GM21576 (cell line): Measurements from ENCODE around the gene HHAT.
A peak's percentile ranks its signal among the peaks of the same experiment; 100 is the strongest.
"Not testable (repeated sequence)": the region's sequence is repeated elsewhere in the genome, so short reads cannot be mapped to it uniquely, and the experiment has no call there.

ENCODE experiments used
- ATAC-seq: cut with Tn5 transposase; IDR thresholded peaks from one replicate; pipeline ENCODE4 v1.9.1; 2021; ENCODE audit warnings: mild to moderate bottlenecking, moderate library complexity; ENCODE audit not compliant: unreplicated experiment

HHAT gene

GRCh38 chr1:210385228-210385627, 56.5 kb downstream of the HHAT start:
- ATAC-seq = no peak

DNA sequence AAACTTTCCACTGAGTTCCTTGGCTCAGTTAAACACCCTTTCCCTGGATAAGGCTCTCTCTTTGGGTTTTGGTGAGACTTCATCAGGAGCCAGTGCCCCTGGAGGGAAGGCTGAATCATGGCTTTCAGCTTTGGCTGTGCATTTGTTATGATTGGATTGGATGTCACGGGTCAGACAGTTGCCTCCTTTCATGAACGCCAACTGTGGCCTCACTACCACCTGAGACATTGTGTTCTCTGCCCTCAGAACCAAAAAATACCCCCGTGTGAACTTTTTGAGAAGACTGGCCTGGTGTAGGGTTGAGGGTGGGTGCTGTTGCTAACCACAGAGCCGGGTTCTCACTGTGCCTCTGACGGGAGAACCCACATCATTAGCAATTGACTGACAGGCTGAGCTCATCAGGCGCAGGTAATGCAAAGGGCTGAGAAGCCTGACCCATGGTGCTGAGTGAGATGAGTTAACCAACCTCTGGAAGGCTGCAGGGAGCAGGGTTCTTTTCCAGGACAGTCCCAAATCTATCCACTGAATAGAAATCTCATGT, 65.6 kb downstream of the HHAT start:
- no peak for ATAC-seq

- no peak for ATAC-seq
Measured at GRCh38 chr1:210396541-210396940, 67.8 kb downstream of the HHAT start.

GRCh38 chr1:210397252-210397651, 68.5 kb downstream of the HHAT start:
- no peak for ATAC-seq

- no peak for ATAC-seq
Measured at GRCh38 chr1:210397681-210398080, 69.0 kb downstream of the HHAT start.

DNA sequence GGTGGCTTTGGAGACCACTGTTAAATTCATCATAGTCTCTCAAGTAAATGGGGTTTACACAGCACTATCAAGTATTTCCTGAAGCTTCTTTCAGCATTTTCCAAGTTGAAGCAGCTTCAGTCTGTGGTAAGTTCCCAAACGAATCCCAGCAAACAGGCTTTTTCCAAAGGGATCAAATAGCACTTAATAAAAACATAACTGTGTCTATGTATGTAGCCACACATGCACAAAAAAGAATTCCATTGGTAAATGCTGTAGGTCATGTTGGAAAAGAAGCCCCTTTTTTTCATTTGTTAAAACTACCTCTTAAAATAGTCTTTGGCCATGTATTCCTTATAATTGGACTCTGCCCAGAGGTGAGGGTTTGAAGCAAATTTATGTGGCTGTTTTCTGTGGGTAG, 69.8 kb downstream of the HHAT start:
- ATAC-seq = no peak

GRCh38 chr1:210400043-210400840, 71.5 kb downstream of the HHAT start:
- peak; percentile 89 for ATAC-seq

GRCh38 chr1:210402560-210402959, 73.9 kb downstream of the HHAT start:
- ATAC-seq = no peak

DNA sequence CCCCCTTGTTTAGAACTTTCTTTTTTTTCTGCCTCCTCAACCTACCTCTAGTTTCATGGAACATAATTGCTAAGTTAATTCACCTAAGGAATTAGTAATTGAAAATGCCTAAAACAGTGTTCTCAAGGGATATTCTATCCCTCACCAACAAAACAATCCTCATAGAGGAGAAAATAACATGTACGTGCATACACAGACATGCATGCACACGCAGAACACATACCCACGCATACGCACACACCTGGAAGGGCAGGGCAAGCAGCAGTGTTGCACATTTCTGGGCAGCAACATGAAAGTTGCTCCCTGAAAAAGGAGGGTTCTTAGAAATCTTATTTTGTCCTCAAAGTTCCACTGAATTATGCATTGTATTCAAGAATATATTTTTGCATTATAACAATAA, 76.6 kb downstream of the HHAT start:
- ATAC-seq = no peak

DNA sequence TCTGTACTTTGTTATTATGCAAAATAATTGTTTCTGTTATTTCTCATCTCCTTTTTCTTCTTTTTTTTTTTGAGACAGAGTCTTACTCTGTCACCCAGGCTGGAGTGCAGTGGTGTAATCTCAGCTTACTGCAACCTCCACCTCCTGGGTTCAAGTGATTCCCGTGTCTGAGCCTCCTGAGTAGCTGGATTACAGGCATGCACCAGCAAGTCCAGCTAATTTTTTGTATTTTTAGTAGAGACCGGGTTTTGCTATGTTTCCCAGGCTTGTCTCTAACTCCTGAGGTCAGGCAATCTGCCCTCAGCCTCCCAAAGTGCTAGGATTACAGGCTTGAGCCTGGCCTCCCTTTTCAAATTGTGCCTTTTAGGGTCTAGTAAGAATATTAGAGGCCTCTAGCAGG, 77.6 kb downstream of the HHAT start:
- ATAC-seq = not testable (repeated sequence)

GRCh38 chr1:210407207-210407886, 78.6 kb downstream of the HHAT start:
- ATAC-seq = peak; percentile 63

DNA sequence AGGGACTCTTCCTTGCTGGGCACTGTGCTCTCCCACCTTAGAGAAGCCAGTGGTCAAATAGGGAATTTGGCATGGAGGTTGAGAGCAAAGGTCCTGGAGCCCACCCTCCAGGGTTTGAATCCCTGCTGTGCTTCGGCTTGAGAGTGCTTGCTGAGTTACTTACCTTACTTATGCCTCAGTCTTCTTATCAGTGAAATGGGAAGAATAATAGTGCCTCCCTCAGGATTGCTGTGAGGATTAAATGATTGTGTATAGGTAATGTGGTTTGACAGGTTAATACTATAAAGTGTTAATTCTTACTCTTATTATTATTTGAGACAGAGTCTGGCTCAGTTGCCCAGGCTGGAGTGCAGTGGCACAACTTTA, 79.2 kb downstream of the HHAT start:
- ATAC-seq = no peak

GRCh38 chr1:210412240-210412639, 83.5 kb downstream of the HHAT start:
- ATAC-seq = no peak

DNA sequence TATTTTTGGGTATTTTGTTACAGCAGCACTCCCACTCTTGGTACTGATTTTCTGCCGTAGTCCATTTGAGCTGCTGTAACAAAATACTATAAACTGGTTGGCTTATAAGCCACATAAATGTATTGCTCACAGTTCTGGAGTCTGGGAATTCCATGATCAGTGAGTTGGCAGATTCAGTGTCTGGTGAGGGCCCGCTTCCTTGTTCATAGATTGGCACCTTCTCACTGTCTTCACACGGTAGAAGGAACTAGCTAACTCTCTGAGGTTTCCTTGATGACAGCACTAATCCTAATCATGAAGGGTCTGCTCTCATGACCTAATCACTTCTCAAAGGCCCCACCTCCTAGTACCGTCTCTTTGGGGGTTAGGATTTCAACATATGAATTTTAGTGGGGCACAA, 85.2 kb downstream of the HHAT start:
- no peak for ATAC-seq

GRCh38 chr1:210415846-210416448, 87.2 kb downstream of the HHAT start:
- no peak for ATAC-seq

GRCh38 chr1:210416681-210417080, 88.0 kb downstream of the HHAT start:
- ATAC-seq = no peak

- no peak for ATAC-seq
Measured at GRCh38 chr1:210417881-210418280, 89.2 kb downstream of the HHAT start.

DNA sequence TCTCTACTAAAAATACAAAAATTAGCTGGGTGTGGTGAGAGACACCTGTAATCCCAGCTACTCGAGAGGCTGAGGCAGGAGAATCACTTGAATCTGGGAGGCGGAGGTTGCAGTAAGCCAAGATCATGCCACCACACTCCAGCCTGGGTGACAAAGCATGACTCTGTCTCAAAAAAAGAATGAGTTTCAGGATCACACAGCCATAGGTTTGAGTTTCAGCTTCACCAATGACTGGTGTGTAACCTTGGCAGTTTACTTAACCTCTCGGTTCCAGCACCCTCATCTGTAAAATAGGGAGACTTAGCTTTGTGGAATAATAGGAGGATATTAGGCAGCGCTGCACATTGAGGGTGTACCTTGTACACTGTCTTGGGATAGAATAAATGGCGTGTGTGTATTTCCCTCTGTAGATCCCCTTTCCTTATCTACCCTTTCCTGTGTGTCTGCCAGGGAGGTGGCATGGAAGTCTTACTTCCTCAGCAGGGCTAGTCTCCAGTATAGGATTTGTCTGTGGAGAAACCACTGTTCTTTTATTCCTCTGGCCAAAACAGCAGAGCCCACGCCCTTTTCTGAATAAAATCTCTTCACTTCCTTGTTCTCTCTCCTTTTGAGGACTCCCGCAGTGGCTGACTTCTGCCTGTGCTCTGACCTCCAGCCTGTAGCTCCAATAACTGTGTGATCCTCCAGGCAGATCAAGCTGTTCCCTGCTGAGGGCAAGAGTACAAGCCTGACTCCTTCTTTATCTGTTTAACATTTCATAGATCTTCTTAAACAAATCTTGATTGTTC, 90.4 kb downstream of the HHAT start:
- no peak for ATAC-seq

- ATAC-seq = not testable (repeated sequence)
Measured at GRCh38 chr1:210426696-210427095, 98.0 kb downstream of the HHAT start.

DNA sequence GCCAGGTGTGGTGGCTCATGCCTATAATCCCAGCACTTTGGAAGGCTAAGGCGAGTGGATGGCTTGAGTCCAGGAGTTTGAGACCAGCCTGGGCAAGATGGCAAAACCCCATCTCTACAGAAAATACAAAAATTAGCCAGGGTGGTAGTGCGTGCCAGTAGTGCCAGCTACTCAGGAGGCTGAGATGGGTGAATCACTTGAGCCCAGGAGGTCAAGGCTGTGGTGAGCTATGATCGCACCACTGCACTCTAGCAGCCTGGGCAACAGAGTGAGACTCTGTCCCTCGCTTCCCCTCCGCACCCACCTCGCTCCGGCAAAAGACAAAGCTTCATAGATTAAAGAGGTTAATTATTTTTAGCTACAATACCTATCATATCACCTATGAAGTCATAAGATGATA, 100.0 kb downstream of the HHAT start:
- no peak for ATAC-seq

DNA sequence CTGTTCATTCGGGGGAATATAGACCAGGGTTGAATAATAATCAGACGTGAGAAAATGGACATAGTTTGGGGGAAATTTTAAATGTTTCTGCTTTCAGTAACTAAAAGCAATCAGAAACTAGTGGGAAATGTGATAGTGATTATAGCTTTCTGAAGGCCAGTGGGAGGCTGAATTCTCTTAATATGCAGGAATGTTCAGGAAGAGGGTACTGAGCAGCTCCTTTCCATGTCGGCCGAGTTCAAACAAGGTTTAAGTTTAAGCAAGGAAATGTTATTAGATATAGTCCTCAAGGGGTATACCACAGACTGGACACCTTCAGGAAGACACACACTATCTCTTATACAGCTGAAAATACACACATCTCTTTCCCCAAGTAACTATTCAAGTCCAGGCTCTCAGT, 105.5 kb downstream of the HHAT start:
- no peak for ATAC-seq
